Measurements from ENCODE around the gene SLC13A2. TPM values are rescaled to one million over a fixed set of nuclear protein-coding genes. Genes with fewer than 3 reads are reported as not detected.

SLC13A2 gene
- total RNA-seq, 1 donor from 2014 or later = not detected

DNA sequence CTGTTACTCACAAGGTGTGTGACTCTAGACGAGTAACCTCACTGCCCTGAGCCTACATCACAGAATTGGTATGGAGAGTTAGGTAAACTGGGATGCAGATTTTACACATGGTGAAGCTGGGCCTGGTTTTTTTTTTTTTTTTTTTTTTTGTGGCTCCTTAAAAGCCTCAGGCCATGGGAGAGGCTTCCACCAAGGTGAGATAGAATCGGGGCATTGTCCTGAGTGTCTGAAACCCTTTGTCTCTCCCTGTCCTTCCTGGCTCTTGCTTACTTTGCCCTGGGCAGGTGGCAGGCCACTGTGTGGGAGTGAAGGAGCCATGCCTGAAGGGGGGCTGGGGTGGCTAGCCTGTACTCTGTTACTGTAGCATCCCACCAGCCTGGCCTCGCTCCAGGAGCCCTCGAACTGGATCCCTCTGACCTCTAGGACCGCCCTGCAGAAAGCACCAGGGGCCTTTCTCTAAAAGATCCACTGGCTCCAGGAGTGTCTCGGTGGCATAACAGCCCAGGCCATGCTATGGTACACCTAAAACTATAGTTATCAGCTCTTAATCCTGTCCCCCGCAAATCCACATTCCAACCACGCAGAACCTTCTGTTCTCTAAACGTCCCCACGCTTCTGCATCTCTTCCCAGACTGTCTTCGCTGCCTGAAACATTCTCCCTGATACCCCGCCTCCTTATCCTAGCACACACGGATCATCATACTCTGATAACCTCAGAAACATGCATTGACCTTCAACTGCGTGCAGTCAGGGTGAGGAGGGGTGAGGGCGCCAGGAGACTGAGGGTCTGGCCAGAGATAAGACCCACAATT is 1.7 kb upstream of the SLC13A2 start:
- DNase-seq = no peak

DNA sequence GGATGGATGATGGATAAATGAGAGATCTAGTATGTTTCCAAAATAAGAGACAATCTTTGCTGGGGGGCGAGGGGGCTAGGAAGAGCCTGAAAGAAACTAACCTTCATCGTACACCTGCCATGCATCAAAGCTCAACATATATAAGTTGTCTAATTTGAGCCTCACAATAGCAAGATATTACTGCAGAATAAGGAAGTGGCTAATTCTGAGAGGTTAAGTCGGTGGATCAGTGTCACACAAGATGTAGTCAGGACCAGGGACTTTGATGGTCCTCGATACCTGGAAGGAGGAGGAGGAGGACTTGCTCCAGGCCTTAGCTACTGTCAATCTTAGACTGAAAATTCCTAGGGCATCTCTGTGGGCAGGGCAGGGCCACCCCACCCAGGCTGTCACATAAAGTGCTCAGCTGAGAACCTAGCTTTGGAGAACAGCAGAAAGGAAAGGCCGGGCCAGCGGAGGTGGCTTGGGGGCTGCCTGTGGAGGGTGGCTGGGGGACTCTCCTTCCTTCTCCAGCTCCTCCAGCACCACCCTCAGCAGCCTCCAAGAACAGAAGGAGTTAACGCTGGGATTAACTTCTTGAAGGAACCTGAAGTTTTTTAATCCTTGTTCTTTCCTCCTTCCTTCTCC is 460 bp upstream of the SLC13A2 start:
- no peak for DNase-seq

DNA sequence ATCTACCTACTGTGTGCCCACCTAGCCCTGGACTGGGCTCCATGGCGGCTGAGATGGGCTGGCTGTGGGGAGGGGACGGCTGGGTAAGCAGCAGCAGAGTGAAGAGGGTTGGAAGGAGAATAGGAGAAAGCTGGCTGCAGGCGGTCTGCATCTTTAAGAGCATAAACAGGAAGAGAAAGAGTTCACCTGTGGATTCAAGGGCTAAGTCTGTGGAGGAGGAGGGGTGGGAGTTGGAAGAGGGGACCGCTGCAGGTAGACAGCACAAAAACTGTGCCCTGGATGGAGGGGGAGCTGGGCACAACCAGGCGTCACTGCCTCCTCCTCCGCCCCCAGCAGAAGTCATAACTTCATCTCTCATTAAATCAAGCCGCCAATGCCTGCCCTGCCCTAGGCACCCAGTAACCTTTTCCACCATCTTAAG is 677 bp downstream of the SLC13A2 start:
- no peak for DNase-seq

DNA sequence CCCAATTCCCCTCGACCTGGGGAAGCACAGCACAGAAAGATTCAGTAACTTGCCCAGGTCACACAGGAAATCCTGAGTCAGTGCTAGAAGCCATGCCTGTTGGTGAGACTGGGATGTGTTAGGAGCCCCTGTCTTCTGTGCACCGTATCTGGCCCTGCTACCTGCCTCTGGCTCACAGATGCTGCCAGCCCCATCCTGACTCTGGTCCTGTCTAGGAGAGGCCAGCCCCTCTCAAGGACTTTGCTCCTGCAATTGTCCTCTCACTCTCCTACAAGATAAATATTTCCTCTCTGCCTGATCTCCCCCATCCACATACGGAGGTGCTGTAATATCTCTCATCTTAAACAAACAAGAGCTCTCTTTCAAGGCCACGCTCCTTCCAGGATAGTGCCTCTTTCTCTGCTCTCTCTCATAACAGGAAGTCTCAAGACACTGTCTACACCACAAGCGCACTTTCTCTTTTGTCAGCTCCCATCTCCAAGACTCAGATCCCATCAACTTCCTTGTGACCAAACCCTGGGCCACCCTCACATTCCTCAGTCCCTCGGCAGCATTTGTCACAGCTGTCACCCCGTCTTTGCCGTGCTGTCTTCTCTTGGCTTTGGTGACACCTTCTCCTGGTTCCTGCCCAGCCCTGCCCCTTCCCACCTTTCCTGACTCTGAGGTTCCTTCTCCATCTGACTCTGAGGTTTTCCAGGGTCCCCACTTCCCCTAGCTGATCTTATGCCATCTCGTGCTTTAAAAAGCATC is 1.9 kb downstream of the SLC13A2 start:
- no peak for DNase-seq

DNA sequence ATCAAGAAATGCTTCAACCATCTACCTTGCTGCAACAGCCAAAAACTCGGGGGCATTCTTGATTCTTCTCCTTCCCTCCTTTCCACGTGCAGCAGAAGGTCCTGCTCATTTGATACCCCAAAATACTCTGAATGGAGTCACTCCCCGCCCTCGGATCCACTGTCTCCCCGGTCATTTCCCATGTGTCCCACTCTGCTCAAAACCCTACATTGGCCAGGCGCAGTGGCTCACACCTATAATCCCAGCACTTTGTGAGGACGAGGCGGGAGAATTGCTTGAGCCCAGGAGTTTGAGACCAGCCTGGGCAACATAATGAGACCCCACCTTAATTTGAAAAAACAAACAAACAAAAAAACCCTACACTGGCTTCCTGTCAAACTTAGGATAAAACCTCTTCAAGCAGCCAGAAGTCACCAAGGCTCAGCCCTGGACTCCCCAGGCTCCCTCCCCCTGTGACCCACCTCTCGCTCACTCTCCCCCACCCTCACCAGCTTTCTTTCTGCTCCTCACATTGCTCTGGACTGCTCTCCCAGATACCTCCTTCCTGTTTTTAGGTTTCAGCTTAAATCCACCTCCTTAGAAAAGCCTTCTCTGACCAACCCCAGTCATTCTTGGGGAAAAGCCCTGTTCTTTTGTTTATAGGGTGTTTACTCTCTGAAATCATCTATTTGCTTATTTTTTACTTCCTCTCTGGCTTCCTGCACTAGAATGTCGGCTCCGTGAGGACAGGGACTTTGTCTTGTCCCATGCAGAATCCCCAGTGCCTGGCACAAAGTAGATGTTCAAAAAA is 2.8 kb downstream of the SLC13A2 start:
- no peak for DNase-seq

DNA sequence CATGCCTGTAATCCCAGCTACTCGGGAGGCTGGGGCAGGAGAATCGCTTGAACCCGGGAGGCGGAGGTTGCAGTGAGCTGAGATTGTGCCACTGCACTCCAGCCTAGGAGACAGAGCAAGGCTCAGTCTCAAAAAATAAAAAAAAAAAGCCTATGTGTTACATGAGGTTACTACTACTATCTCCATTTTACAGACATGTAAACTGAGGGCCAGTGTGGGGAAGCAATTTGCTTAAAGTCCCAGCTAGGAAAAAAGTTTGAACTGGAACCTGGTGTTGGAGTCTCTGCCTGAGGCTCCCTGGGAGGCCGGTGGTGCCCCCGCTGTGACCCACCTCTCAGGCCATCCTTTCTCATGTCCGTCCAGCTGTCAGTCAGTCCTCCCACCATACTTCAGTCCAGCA is 4.5 kb downstream of the SLC13A2 start:
- DNase-seq = no peak

DNA sequence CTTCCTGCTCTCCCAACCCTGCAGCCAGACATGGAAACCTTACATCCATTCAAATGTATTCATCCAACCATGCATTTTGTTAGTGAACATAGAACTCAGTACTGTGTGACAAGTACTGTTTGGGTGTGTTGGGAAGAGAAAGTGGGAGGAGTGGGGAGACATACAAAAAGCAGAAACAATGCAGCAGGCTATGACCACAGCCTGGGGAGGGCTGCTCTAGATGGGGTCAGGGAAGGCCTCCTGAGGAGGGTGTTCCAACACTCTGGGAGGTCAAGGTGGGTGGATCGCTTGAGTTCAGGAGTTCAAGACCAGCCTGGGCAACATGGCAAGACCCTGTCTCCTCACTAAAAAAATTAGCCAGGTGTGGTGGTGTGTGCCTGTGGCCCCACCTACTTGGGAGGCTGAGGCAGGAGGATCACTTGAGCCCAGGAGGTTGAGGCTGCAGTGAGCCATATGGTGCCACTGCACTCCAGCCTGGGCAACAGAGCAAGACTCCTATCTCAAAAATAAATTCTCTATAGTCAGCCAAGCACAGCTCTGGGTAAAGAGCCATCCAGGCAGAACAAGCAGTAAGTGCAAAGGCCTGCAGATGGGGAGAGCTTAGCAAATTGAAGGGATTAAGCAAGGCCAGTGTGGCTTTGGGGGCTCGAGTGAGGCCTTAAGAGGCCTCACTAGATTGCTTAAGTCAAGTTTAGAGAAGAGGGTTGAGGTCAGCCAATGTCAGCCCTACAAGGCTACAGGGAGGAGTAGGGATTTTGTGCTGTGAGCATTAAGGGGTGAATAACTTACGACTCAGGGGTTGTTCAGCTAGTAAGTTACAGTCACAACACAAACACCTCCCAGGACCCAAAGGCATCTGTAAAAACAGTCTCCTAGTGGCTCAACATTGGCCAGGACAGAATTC is 5.5 kb downstream of the SLC13A2 start:
- no peak for DNase-seq

DNA sequence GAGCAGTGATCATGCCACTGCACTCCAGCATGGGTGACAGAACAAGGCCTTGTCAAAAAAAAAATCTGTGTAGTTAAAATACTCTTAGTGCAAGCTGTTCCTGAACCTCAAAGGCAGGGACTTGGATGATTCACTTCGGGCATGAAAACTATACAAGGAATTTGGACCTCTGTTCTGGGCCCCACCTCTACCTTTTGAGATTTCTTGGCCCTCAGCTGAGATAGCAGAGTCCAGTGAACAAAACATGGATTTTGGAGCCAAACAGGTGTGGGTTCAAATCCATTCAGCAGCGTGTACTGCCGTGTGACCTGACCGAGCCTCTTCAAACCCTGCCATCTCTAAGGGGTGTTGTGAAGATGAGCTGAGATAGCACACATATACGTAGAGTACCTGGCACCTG is 6.8 kb downstream of the SLC13A2 start:
- no peak for DNase-seq

DNA sequence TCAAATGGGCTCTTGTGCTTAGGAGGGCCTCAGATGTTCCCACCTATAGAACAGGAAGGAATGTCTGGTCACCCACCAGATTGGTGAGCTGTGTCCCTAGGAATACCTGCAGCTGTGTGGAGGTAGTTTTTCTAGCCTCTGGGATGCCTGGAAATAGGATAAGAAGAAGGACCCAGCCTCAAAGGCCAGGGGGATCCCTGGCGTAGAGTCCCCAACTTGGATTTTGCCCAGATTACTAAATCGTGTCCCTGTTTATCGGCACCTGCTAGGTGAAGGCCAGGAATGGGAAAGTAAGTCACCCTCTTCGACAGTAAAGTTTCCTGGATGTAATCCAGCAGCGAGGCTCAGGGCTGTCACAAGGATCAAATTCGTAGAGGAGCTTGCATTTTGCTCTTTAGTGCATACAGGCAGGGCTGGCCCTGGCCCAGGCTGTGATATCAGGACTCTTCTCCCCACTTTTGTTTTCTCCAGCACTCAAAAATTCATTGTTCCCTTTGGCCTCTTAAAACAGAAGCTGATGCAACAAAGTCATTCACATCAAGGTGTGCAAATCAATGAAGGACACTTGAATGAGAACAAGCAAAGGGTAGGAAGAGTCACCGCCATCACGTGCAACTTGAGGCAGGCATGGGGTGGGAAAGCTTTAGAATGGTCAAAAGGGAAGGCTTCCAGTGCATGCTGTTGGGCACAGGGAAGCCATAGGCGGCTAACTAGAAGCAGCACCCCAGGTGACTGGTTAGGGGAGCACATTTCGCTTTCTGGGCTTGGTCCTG is 7.5 kb downstream of the SLC13A2 start:
- DNase-seq = no peak

DNA sequence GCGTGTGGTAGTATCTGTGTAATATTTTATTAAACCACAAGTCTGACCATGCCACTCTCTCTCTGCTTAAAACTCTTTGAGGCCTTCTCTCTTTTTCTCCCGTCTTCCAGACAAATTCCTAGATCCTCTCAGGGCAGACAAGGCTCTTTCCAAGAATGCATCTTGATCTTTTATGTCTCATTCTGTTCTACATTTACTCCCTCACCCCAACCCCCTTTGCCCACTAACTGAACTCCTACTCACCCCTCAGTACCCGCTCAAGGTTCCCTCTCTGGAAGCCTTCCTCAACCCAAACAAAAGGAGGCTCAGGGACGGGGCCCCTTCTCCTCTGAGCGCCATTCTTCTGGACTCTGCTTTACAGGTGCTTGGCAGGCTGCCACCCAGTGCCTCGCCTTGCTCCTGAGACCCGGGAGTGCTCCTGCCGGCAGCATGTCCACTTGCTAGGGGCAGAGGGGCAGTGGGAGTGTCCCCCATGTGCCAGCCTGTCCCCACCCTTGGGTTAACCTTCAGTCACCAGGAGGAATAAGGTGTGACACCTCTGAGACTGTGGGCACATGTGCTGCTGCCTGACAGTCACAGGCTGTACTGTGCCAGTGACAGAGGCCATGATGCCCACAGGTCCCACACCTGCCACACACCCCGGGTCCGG is 9.2 kb downstream of the SLC13A2 start:
- DNase-seq = no peak

DNA sequence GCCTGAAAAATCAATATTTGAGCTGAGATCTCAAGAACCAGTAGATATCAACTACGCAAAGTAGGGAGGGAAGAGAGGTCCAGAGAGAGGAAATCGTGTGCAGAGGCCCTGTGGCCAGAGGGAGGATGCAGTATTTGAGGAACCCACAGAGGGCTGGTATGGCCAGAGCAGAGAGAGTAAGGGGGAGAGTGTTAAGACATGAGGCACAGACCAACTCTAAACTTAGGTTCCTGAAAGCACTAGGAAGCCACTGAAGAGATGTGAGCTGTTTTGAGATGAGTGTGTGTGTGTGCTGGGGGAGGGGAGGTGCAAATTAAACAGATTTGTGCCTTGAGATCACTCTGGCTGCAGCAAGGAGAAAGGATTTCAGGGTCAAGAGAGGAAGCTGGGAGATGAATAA is 10.9 kb downstream of the SLC13A2 start:
- DNase-seq = no peak

DNA sequence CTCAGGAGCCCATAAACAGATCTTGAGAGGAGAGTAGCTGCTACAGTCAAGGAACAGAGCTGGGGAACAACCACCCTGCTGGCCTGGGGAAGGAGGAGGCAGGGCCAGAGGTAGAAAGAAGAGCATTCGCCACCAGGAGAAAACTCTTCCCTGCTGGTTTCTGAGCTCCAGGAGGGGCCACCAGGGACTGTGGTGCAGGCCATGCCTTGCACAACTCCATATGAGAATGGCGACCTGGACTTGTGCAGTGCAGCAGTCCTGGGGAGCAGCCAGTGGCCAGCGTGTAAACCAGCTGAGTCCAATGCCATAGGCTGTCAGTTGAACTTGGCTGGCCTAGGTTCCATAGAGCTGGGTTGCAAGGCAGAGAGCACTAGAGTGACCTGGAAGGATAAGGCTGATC is 11.6 kb downstream of the SLC13A2 start:
- DNase-seq = no peak

DNA sequence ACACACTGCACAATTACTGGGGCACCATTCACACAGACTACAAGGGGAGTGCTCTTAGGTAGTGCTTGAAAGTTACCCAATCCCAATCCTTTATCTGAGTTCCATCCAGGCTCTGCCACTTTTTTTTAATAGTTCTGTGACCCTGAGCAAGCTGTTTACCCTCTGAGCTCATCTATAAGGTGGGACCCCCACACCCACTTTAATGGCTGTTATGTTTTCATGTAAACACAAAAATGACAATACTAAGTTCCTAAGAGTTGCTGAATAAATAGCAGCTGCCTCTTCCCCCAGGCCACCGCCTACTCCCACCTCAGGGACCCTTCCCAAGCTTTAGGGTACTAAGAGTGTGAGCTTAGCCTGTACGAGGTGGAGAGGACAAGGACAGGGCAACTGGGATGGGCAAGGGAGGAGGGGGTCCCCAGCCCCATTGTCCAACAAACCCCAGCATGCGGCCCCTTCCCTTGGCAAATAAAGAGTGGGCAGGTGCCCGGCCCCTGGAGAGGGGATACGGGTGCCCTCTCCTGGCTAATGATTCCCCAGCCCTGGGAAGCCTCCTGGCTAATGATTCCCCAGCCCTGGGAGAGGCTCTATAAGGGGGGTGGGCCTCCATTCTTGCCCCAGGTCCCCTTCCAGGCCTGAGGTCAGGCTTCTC is 14.6 kb downstream of the SLC13A2 start:
- DNase-seq = no peak

DNA sequence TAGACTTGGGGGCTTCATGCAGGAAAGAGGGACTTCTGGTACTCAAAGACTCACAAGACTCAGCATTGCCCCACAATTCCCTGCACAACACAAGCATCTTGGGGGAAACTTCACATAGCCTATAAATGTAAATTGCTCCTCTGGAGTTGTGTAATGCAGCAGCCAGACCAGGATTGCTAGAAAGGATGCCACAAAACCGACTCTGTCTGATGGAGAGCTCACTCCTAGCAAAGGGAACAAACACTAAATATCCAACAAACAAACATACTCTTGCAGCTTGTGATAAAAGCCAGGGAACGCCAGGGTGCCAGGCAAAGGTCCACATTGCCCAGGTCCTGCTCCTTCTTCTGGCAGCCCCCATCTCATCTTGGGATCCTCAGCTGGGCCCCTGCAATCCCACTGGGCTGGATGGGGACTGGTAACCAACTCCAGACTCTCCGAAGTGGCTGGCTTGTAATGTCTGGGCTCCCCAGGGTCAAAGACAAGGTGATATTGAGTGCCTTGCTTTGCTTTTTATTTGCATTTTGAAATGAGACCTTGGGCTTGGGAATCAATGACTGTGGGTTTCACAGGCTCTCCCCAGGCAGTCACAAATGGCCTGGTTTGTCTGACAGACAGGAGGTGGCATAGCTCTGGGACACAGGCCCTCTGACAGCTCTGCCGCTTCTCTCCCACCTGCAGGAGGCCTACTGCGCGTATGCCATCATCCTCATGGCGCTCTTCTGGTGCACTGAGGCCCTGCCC is 15.3 kb downstream of the SLC13A2 start:
- DNase-seq = no peak

DNA sequence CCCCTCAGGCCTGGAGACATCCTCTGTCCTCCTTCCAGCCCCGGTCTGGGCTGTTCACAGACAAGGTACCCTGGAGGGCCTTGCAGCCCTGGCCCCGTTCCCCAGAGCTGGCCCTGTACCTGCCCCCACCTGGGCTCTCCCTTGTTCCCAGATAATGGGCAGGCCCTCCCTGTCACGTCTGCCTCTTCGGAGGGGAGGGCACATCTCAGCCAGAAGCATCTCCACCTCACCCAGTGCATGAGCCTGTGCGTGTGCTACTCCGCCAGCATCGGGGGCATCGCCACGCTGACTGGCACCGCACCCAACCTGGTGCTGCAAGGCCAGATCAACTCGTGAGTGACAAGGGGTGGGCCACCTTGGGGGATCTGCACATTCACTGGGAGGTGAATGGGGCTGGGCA is 17.8 kb downstream of the SLC13A2 start:
- DNase-seq = no peak

DNA sequence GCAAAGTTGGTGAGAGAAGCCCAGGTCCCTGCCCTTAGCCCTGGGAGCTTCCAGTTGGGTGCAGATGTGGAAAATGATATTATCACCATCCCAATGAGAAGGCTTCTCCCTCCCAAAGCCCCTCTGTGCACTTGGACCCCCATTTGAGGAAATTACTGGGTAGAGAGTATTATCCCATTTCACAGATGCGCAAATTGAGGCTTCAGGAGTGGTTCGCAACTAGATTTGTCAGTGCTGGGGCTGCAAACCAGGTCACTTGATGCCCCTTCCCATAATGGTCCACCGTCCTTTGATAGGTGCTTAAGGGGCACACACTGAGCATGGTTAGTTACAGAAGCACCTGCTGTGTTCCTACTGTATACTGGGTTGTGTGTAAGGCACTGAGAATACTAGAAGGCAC is 18.4 kb downstream of the SLC13A2 start:
- DNase-seq = no peak

DNA sequence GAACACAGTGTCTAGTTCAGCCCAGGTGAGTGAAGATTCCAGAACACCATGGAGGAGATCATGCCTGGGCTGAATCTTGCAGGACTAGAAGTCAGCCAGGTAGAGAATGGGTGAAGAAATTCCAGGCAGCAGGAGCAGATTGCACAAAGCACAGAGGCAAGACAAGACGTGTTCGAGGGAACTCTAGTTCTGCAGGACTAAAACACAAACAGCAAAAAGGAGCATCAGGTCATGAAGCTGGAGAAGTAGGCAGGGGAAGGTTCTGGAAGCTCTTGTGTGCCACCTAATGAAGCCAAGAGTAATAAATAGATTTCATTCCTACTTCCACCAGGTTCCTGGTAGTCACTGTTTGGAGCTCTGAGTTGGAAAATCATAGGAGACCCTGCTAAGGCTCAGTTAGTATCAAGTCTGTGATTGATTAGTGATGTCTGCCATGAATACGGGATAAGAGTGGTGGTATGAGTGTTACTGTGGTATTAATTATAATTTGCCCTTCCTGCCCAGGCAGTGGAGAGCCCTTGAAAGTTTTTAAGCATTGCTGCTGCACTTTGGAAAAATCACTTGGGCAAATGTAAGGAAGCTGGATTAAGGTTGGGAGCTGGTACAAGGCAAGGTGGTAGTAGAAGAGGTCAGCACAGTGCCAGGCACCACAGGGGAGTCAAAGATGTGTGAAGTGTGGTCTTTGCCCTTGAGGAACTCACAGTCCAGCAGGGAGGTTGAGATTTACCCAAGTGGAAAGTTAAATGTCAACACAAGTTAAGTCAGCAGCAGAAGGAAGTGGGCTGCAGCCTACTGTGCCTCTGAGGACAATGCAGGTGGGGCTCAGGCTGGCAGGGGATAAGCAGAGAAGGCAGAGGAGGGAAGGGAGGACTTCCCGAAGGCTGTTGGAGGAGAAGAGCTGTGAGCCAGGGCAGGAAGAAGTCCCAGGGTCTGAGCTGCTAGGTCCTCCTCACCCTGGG is 19.2 kb downstream of the SLC13A2 start:
- no peak for DNase-seq

DNA sequence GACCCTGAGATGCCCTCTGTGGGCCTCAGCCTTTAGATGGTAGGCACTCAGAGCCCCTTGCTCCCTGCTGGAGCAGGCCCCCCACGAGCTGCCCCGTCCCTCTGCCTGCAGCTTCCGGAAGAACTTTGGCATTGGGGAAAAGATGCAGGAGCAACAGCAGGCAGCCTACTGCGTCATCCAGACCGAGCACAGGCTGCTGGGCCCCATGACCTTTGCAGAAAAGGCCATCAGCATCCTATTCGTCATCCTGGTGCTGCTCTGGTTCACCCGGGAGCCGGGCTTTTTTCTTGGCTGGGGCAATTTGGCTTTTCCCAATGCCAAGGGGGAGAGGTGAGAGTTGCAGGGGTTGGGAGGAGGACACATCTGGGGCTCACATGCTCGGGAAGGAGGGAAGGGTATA is 20.0 kb downstream of the SLC13A2 start:
- no peak for DNase-seq
